H1 (cell line): ENCODE results near the gene SLX4IP. TPM values are rescaled to one million over a fixed set of nuclear protein-coding genes. Genes with fewer than 3 reads are reported as not detected.

Source experiments
- CTCF ChIA-PET: fragments of 300-600 bp; sonication (Branson Sonifier 250); formaldehyde crosslinking; loops from one replicate; lab custom pipeline; 2021; ENCODE audit not compliant: partially characterized antibody; lab: Charles Lee
- POLR2A ChIA-PET: fragments of 300-600 bp; sonication (Branson Sonifier 250); formaldehyde crosslinking; loops from one replicate; lab custom pipeline; 2021; ENCODE audit warnings: inconsistent platforms; ENCODE audit not compliant: partially characterized antibody; lab: Charles Lee
- DNase-seq, 2 experiments: peaks; one replicate each; pipeline versions ENCODE4 v3.0.0 to v3.0.0-alpha.2; 2010 to 2022; ENCODE audit warnings: low spot score in 2 of 2, low read depth in 1 of 2, mixed read lengths in 1 of 2
- FAIRE-seq: peaks from 2 replicates; lab custom pipeline; 2011; peaks lifted over from hg19 to GRCh38; lab: Jason Lieb, UNC
- H2AFZ ChIP-seq: 2 replicates; pipeline ENCODE4 v1.8.1; 2012; ENCODE audit warnings: low read length, inconsistent platforms
- H2AK5ac ChIP-seq: 2 replicates; pipeline ENCODE4 v1.6.1; 2013; ENCODE audit warnings: low read depth, low read length
- H2BK120ac ChIP-seq: replicated peaks from 2 replicates; pipeline ENCODE3; 2013; ENCODE audit warnings: low read depth, low read length, inconsistent platforms
- H2BK12ac ChIP-seq: 2 replicates; pipeline ENCODE4 v1.6.1; 2013; ENCODE audit warnings: low read depth, low read length
- H2BK15ac ChIP-seq: 2 replicates; pipeline ENCODE4 v1.6.1; 2013; ENCODE audit warnings: low read length
- H2BK20ac ChIP-seq: 2 replicates; pipeline ENCODE4 v1.6.1; 2013; ENCODE audit warnings: low read length
- H2BK5ac ChIP-seq: 2 replicates; pipeline ENCODE4 v1.6.1; 2013; ENCODE audit warnings: low read depth, low read length
- H3K14ac ChIP-seq: 2 replicates; pipeline ENCODE4 v1.6.1; 2013; ENCODE audit warnings: inconsistent platforms; ENCODE audit not compliant: insufficient read length
- H3K18ac ChIP-seq: 2 replicates; pipeline ENCODE4 v1.6.1; 2013; ENCODE audit warnings: low read length; ENCODE audit errors: extremely low read depth
- H3K23ac ChIP-seq: 2 replicates; pipeline ENCODE4 v1.6.1; 2013; ENCODE audit warnings: inconsistent platforms; ENCODE audit not compliant: insufficient read length
- H3K23me2 ChIP-seq: 2 replicates; pipeline ENCODE4 v1.6.1; 2013; ENCODE audit warnings: low read depth, low read length
- H3K27ac ChIP-seq: 2 replicates; pipeline ENCODE4 v1.6.1; 2011; ENCODE audit warnings: low read depth, low read length, inconsistent platforms
- H3K27me3 ChIP-seq, 4 experiments: replicated peaks in 1 of 4; 1 replicate in 1 of 4; 2 replicates in 3 of 4; pipeline versions ENCODE4 v1.6.1 to v1.8.1; 2011 to 2013; ENCODE audit warnings: low read length in 3 of 4, mild to moderate bottlenecking in 3 of 4, inconsistent platforms in 2 of 4, mixed read lengths in 2 of 4, moderate library complexity in 1 of 4; ENCODE audit not compliant: control insufficient read depth in 3 of 4, insufficient read depth in 3 of 4; ENCODE audit errors: extremely low read depth in 1 of 4
- H3K36me3 ChIP-seq, 4 experiments: 2 replicates each; pipeline versions ENCODE4 v1.6.1 to v1.8.1; 2011 to 2013; ENCODE audit warnings: mild to moderate bottlenecking in 4 of 4, low read length in 3 of 4, moderate library complexity in 2 of 4, control low read depth in 1 of 4, inconsistent platforms in 1 of 4; ENCODE audit not compliant: insufficient read depth in 4 of 4, control insufficient read depth in 2 of 4
- H3K4ac ChIP-seq: replicated peaks from 2 replicates; pipeline ENCODE3; 2013; ENCODE audit warnings: low read length, low read depth, mixed read lengths, inconsistent platforms; ENCODE audit not compliant: insufficient read length
- H3K4me1 ChIP-seq, 4 experiments: replicated peaks in 1 of 4; 1 replicate in 1 of 4; 2 replicates in 3 of 4; pipeline versions ENCODE4 v1.6.1 to v1.8.1; 2011 to 2013; ENCODE audit warnings: low read length in 3 of 4, inconsistent platforms in 2 of 4, mixed read lengths in 1 of 4; ENCODE audit not compliant: insufficient read depth in 4 of 4, control insufficient read depth in 3 of 4
- H3K4me2 ChIP-seq, 2 experiments: 2 replicates each; pipeline versions ENCODE4 v1.6.1 to v1.8.1; 2011 to 2013; ENCODE audit warnings: low read depth in 2 of 2, low read length in 2 of 2, control low read depth in 1 of 2, inconsistent platforms in 1 of 2, mild to moderate bottlenecking in 1 of 2; ENCODE audit not compliant: insufficient read depth in 1 of 2
- H3K4me3 ChIP-seq, 4 experiments: fragments of 200-600, 300-600 bp in 1 of 4; sonication (generic), shearing (Covaris generic), sonication (Bioruptor Twin) in 1 of 4; 2 replicates each; pipeline versions ENCODE4 v1.5.1 to v1.8.1; 2011 to 2016; ENCODE audit warnings: low read length in 4 of 4, low read depth in 3 of 4, control low read depth in 2 of 4, inconsistent platforms in 2 of 4, mild to moderate bottlenecking in 2 of 4, mixed read lengths in 1 of 4, moderate library complexity in 1 of 4; ENCODE audit not compliant: insufficient read depth in 2 of 4; ENCODE audit errors: extremely low read depth in 1 of 4
- H3K56ac ChIP-seq: replicated peaks from 2 replicates; pipeline ENCODE3; 2013; ENCODE audit warnings: low read depth, mild to moderate bottlenecking, mixed read lengths, low read length, inconsistent platforms; ENCODE audit not compliant: insufficient read length
- H3K79me1 ChIP-seq: 2 replicates; pipeline ENCODE4 v1.6.1; 2013; ENCODE audit warnings: low read depth, low read length, control low read depth
- H3K79me2 ChIP-seq, 2 experiments: 2 replicates each; pipeline versions ENCODE4 v1.6.1 to v1.8.1; 2012 to 2013; ENCODE audit warnings: low read length in 2 of 2, mild to moderate bottlenecking in 2 of 2, inconsistent platforms in 1 of 2; ENCODE audit not compliant: insufficient read depth in 2 of 2, control insufficient read depth in 1 of 2
- H3K9ac ChIP-seq, 4 experiments: replicated peaks in 1 of 4; 1 replicate in 1 of 4; 2 replicates in 3 of 4; pipeline versions ENCODE4 v1.6.1 to v1.8.1; 2011 to 2013; ENCODE audit warnings: low read depth in 3 of 4, low read length in 3 of 4, control low read depth in 2 of 4, mild to moderate bottlenecking in 2 of 4, moderate library complexity in 2 of 4, inconsistent platforms in 1 of 4; ENCODE audit errors: extremely low read depth in 1 of 4
- H3K9me3 ChIP-seq, 2 experiments: 2 replicates each; pipeline versions ENCODE4 v1.6.1 to v1.8.1; 2012 to 2013; ENCODE audit warnings: mild to moderate bottlenecking in 2 of 2, moderate library complexity in 2 of 2, control low read depth in 1 of 2, inconsistent platforms in 1 of 2, low read depth in 1 of 2, low read length in 1 of 2, mixed read lengths in 1 of 2; ENCODE audit not compliant: insufficient read depth in 2 of 2
- H4K20me1 ChIP-seq, 2 experiments: replicated peaks in 1 of 2; 2 replicates each; pipeline versions ENCODE3 to v1.8.1; 2011 to 2013; ENCODE audit warnings: inconsistent platforms in 2 of 2, low read length in 2 of 2, mild to moderate bottlenecking in 1 of 2; ENCODE audit not compliant: insufficient read depth in 2 of 2, control insufficient read depth in 1 of 2
- H4K5ac ChIP-seq: 2 replicates; pipeline ENCODE4 v1.6.1; 2013; ENCODE audit warnings: low read length, low read depth, mixed read lengths, inconsistent platforms; ENCODE audit not compliant: insufficient read length
- H4K8ac ChIP-seq: 2 replicates; pipeline ENCODE4 v1.8.0; 2013; ENCODE audit warnings: mild to moderate bottlenecking, moderate library complexity, low read length, inconsistent platforms; ENCODE audit not compliant: insufficient read depth; ENCODE audit errors: extremely low read depth
- H4K91ac ChIP-seq: replicated peaks from 2 replicates; pipeline ENCODE3; 2013; ENCODE audit warnings: low read length, mixed read lengths, inconsistent platforms; ENCODE audit not compliant: insufficient read length
- CBX8 ChIP-seq: fragments of 300-800, 300-1000 bp; sonication (generic); IDR thresholded peaks from 2 replicates; pipeline ENCODE4 v1.7.1; 2016; ENCODE audit warnings: low read depth, low read length, borderline replicate concordance
- CHD2 ChIP-seq: IDR thresholded peaks from 2 replicates; pipeline ENCODE4 v1.6.1; 2012; ENCODE audit warnings: low read length, improper control_type of control experiment
- NANOG ChIP-seq: IDR thresholded peaks from 2 replicates; pipeline ENCODE4 v1.6.1; 2011; ENCODE audit warnings: low read length, low read depth, mild to moderate bottlenecking, inconsistent platforms; ENCODE audit not compliant: insufficient read depth, poor library complexity, severe bottlenecking
- ZNF274 ChIP-seq: IDR thresholded peaks from 2 replicates; pipeline ENCODE4 v1.7.0; 2012; ENCODE audit warnings: low read length, borderline replicate concordance; ENCODE audit errors: extremely low read depth
- WGBS, 2 experiments: shearing (Covaris generic) in 1 of 2; methylation state at CpG; one replicate each; pipeline versions ENCODE4 v1.1.6 to v1.1.7; 2013 to 2015; ENCODE audit warnings: low lambda C conversion rate in 2 of 2, mixed read lengths in 2 of 2, inconsistent platforms in 1 of 2, low coverage in 1 of 2, missing lambda C conversion rate in 1 of 2; ENCODE audit not compliant: insufficient replicate concordance in 2 of 2, insufficient coverage in 1 of 2, insufficient read length in 1 of 2; ENCODE audit errors: extremely low coverage in 1 of 2, missing lambda C conversion rate in 1 of 2; 5-methylcytosine and 5-hydroxymethylcytosine counted together
- polyA plus RNA-seq, 7 experiments: library from polyadenylated mRNA; depleted of rRNA in 3 of 7; stranded (reverse) in 5 of 7; unstranded in 2 of 7; fragments of >200 nt in 5 of 7; fragments of 200-250 nt in 2 of 7; gene quantifications; 1 replicate in 5 of 7; 2 replicates in 1 of 7; 4 replicates in 1 of 7; pipeline versions ENCODE4 v1.2.1 to v1.2.3, GENCODE V29; 2011 to 2013; ENCODE audit warnings: missing spikeins in 2 of 7, mixed read lengths in 2 of 7
- total RNA-seq: library from RNA; stranded (reverse); fragmentation: NEBNext Ultra II Directional; extraction: Animal tissue kit (Norgen Biotek cat#: 25700); gene quantifications from 2 replicates; pipeline ENCODE4 v1.2.1, GENCODE V29; 2021

Gene SLX4IP
- total and polyA plus RNA-seq, 2 of the 8 experiments (the other 6 are each of a cell fraction or from before 2014, with no cell fraction given): 2.4 to 8.7 TPM

- no peak overlapping the region for H3K4me3 ChIP-seq
- no peak overlapping the region for H2BK12ac ChIP-seq
- no peak overlapping the region for H3K14ac ChIP-seq
- no peak overlapping the region for H3K4me2 ChIP-seq
- DNase-seq (no peak), FAIRE-seq (no peak)
- no peak overlapping the region for H2AFZ ChIP-seq
- no peaks in the 10 kb centered on the region for H3K79me2 ChIP-seq
- no peak overlapping the region for H3K56ac ChIP-seq
- H2BK5ac ChIP-seq: no peak overlapping the region
- no peak overlapping the region for H3K27ac ChIP-seq
- no peaks in the 10 kb centered on the region for H4K20me1 ChIP-seq
- H3K4me1 ChIP-seq: no peaks in the 10 kb centered on the region; a peak in 2 of 7 replicates
- WGBS, 2 experiments: 75% methylated on average over 1 of the region's 1 CpG; no CpG with 5 or more reads in 1 of the 2 experiments
- no peak overlapping the region for H4K91ac ChIP-seq
- H3K18ac ChIP-seq: no peak overlapping the region
- H3K79me1 ChIP-seq: no peaks in the 10 kb centered on the region
- no peak overlapping the region for H4K8ac ChIP-seq
- no peak overlapping the region for H3K23ac ChIP-seq
- H4K5ac ChIP-seq: no peak overlapping the region
- TF ChIP-seq CHD2 (no peak), ZNF274 (no peak), NANOG (no peak), CBX8 (no peak)
- H3K23me2 ChIP-seq: no peaks in the 10 kb centered on the region
- H2BK20ac ChIP-seq: no peak overlapping the region
- no peaks in the 10 kb centered on the region for H3K27me3 ChIP-seq
- no peak overlapping the region for H2BK15ac ChIP-seq
- H3K9ac ChIP-seq: no peak overlapping the region
- H3K9me3 ChIP-seq: no peaks in the 10 kb centered on the region
- ChIA-PET POLR2A (no interaction called here), CTCF (interaction anchor here (0.6 kb wide), 1 partner anchor 520 kb away, joined by 3 read pairs; no protein-coding TSS in a partner anchor)
- H3K36me3 ChIP-seq: peaks cover 0 to 2% (median 0%) of the 10 kb centered on the region in 4 experiments; a peak in 1 of 8 replicates
- no peak overlapping the region for H2AK5ac ChIP-seq
- no peak overlapping the region for H2BK120ac ChIP-seq
- no peak overlapping the region for H3K4ac ChIP-seq
Observed at GRCh38 chr20:10573951-10574339, 138.8 kb downstream of the SLX4IP start.
